SU-DHL-6 (cell line): ENCODE data around the gene HK1.

Experiments
- CTCF ChIP-seq: fragments of 200-600 bp; sonication (generic); IDR thresholded peaks from one replicate; pipeline ENCODE4 v1.5.1; 2017; ENCODE audit warnings: antibody characterized with exemption, mild to moderate bottlenecking, low read length, moderate library complexity; ENCODE audit not compliant: insufficient read depth, poor library complexity, severe bottlenecking
- EZH2phosphoT487 ChIP-seq: fragments of 200-600 bp; sonication (generic), shearing (Covaris generic); conservative IDR thresholded peaks from 2 replicates; pipeline ENCODE4 v1.6.1; 2018; ENCODE audit warnings: mild to moderate bottlenecking, antibody characterized with exemption, low read length, moderate library complexity, mixed read lengths

- TF ChIP-seq CTCF, result no peak
- TF ChIP-seq EZH2phosphoT487, result no peak
Measured at GRCh38 chr10:69335063-69335587, 56.8 kb downstream of the HK1 start.
